Measurements from ENCODE around the gene KIF2A.

Gene KIF2A

DNA sequence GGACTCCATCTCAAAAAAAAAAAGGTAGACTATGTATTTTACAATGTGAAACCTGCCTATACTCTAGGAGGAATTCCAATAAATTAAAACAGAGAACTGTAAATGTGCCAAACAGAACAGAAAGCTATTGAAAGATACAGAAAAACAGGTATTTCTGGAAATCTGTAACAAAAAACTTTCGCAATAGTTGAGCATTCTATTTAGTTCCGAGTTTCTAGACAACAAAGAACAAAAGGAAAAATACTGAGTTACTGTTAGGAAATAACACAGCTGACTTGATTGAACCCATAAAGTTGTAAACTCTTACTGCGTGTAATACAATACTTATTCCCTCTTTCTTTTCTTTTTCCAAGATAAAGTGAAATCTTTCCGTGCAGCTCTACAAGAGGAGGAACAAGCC is 79.1 kb downstream of the KIF2A start:
- DNase-seq (ENCODE audit: low spot score), result peak; percentile 5

DNA sequence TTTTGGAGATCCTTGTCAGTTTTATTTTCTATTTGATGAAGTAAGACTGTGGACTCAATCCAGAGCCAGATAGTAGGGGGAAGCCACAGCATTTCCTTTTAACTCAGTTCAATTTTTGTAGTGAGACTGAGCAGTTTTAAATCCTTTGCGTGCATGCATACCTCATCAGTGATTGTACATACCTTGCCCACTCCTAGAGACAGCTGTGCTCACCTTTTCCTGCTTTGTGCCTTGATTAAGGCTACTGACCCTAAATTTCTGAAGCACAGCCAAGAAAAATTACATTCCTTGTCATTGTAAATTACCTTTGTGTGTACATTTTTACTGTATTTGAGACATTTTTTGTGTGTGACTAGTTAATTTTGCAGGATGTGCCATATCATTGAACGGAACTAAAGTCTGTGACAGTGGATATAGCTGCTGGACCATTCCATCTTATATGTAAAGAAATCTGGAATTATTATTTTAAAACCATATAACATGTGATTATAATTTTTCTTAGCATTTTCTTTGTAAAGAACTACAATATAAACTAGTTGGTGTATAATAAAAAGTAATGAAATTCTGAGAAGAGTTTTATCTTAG is 79.9 kb downstream of the KIF2A start:
- no peak for DNase-seq (ENCODE audit: low spot score)

DNA sequence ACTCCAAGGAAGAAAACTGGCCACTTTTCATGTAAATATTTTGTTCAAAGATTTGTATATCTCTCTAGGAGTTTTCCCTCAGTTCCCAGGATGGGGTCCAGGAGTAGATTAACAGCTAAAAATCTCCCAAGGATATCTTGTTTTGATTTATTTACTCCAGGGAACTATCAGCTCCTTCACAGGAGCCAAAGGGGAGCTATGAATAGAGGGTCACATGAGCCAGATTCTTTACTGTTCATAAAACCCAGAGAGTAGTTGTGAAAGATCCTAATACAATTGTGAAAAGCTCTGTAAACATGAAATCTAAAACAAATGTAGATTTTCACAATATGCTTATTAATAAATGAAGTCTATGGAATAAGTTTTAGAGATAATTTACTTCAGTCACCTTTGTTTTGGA is 80.8 kb downstream of the KIF2A start:
- DNase-seq (ENCODE audit: low spot score), result no peak

DNA sequence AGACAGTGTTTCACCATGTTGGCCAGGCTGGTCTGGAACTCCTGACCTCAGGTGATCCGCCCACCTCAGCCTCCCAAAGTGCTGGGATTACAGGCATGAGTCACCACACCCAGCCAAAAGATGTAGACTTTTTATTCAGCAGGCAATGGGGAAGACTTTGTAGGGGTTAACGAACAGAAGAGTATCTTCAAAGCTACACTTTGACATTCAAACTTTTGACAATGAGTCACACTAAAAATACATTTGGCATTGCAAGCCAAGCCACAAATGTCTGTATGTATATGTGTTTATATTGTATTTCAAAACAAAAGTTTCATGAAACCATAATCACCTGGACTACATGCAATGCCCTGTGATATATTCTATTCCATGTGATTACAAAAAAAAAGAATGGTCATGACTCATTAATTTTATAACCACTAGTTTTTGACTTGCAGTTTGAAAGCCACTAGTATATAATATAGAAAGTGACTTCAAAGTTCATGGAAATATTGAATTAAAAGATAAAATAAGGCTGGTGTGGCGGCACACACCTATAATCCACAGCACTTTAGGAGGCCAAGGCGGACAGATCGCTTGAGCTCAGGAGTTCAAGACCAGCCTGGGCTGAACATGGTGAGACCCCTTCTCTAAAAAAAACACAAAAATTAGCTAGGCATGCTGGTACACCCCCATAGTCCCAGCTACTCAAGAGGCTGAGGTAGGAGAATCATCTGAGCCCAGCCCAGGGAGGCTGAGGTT is 89.4 kb downstream of the KIF2A start:
- no peak for DNase-seq (ENCODE audit: low spot score)

DNA sequence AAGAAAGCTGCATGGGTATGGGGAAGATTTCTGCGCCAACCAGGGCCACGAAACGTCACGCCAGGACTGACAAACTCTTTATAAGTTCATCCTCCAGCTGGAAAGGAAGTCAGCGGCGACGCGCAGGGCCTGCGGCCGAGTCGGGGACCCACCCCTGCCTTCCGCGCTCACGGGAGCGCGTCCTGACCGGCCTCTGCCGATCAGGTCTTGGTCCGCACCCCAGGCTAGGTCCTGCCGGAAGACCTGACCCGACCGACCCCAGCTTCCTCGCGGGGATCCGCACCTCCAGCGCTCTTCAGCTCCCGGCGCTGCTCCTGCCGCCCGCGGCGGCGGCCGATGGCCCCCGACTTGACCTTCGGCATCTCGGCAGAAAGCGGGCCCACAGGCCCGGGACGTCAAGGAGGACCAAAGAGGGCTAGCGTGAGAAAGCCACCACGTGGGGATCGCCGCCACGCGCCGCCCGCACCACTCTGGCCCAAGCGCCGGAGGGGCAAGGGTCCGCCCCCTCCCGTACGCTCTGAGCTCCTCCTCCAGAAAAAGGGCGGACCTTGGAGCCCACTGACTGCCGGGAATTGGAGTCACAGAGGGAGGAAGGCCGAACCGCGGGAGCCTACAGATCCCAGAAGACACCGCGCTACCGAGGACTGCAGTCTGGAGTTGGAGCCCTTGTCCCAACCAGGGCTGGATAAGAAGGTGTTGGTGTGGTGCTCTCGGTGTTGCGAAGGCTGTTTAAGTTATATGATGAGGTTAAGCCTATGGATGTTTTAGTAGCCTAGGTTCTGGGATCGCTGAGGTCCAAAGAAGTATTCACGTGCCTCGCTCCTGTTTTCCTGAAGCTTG is 97.6 kb downstream of the KIF2A start, which contains the start of gene DIMT1:
DIMT1 (minus strand) TSS at position 495 of the 840 bp plus-strand sequence; CDS start at position 362, 133 bp downstream.
- DNase-seq (ENCODE audit: low spot score), result peak; percentile 94

DNA sequence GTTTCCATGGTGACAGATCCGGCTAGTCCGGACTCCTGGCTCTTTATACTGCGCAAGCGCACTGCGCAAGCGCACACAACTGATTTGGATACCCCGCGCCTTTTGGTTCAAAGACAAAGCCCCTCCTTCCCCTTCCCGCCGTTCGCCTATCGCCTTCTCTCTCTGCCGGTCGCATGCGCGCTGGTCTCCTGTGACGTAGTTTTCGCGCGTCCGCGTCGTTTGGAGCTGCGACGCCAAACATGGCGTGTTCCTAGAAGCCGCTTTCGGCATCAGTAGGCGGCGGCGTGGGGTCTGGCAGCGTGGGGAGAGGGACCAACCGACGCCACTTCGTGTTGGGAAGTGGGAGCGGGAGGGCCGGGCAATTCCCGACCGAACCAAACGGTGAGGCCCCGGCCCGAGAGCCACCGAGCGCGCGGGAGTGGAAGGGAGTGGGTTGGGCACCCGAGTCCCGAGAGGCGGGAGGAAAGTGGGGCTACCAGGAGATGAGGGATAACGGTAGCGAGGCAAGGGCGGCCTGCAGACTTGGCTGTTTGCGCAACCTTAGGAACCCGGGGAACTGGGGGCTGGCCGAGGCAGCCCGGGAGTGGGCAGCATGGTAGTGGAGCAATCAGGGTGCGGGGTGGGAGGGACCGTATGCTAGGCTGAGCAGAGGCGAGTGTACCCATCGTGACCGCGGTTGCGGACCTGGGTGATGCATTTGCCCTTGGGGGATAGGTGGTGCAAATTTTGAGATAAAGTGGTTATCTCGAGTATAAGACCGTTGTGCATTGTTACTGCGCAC is 106.7 kb downstream of the KIF2A start, which contains the start of gene IPO11:
IPO11 (plus strand) TSS at position 215 of the 781 bp plus-strand sequence. CDS start 24,517 bp downstream, outside the sequence.
- DNase-seq (ENCODE audit: low spot score), result peak; percentile 96

DNA sequence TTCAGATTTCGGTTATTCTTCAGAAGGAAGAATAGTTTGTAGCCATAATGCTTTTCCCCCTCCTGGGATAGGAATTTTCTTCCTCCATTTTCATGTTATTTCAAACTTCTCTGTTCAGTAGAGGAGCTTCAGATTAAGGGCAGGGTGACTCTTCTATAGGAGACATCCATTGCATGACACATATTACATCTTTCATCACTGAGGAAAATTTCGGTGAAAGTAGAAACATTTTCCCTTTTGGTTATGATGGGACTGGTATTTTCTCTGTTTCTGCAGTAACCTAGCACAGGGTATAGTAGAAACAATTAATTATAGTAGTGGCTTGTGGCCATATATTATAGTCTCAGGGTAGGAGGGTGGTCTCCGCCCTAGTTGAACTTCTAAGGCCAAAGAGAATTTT is 107.7 kb downstream of the KIF2A start:
- no peak for DNase-seq (ENCODE audit: low spot score)

DNA sequence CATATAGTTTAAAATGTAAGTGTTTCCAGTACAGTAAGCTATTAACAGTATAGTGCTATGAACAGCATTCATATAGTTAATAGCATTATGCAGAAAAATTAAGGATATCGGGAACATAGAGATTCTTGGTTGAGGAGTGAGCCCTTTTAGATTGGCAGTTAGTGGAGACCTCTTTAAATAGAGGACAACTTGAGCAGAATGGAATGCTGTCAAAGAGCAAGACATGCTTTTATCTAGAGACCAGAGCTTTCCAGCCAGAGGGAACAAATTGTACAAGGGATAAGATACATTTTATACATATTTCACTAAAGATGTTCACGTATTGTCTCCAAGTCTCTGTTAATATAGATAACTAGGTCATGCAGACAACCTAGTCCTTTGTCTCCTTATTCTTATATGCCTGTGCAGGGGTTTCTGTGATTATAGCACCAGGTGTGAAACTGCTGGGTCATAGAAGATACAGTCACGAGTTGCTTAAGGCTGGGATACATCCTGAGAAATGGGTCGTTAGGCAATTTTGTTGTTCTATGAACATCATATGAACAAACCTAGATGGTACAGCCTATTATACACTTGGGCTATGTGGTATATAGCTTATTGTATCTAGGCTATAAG is 112.6 kb downstream of the KIF2A start:
- no peak for DNase-seq (ENCODE audit: low spot score)

DNA sequence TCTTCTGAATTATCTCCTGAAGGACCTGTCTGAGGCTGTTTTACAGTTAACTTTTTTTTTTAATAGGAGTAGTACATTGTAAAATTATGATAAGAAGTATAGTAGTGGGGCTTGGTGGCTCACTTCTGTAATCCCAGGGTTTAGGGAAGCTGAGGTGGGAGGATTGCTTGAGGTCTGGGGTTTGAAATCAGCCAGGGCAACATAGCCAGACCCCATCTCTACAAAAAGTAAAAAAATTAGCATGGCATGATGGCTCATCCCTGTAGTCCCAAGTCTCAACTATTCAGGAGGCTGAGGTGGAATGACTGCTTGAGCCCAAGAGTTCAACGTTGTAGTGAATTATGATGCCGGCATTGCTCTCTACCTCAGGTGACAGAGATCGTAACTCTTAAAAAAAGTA is 113.6 kb downstream of the KIF2A start:
- no peak for DNase-seq (ENCODE audit: low spot score)

DNA sequence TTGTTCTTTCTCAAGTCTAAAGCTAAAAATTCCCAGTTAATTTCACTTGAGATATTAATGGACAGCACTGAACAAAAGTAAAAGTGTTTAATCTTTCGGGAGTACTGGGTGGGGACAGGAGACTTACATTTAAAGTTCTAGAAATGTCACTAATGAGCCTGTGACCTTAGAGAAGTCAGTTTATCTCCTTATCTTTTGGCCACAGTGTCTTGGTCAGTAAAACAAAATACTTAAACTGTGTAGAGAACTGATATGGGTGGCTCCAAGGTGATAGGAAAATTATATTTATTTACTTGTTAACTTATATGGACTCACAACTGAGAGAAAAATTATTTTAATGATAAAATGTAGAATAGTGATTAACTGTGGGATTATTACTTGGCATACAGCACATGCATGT is 115.4 kb downstream of the KIF2A start:
- DNase-seq (ENCODE audit: low spot score), result no peak

DNA sequence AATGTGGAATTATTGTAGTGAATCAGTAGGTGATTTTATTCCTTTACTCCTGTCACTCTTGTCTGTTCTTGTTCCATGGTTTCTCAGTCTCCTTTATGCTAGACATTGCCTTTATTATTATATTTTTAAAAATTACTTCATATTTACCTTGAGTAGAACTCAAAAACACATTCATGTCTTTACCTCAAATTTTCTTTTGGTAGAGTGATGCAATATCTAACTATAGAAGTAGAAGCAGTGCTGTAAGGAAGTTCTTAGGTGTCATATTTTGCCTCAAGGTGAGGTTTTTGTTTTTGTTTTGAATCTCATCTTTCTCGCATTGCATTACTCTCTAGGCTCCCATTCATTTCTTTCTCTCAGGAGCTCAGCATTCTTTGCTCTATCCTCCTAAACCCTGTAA is 118.8 kb downstream of the KIF2A start:
- no peak for DNase-seq (ENCODE audit: low spot score)

DNA sequence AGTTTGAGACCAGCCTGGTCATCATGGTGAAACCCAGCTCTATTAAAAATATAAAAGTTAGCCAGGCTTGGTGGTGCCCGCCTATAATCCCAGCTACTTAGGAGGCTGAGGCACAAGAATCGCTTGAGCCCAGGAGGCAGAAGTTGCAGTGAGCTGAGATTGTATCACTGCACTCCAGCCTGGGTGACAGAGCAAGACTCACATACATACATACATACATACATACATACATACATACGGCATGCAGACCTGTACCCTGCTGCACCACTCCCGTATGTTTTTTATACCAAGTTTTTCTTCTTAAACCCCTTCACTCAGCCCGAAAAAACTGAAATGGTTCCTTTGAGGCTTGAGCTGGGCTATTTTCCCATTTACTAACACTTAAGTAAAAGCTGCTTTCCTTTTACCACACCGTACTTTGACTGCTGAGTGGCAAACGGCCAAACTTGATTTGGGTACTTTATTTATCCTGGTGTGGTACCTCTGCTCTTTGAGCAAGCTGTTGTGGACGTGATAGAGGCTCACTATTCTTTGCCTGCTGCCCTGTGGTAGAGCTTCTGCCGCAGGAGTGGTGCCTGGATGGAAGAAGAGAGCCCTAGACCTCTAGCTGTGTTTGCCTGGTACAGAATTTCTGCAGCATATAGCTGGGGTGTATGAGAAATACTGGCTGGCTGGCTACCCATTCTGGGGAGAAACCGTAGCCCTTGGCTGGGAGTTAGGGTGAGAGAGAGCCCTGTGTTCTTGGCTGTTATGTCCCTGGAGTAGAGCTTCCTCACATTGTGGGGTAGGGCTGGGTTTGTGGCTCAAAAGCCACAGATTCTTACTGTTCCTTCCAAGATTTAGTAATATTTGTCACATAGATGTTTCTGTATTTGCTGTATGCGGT is 126.0 kb downstream of the KIF2A start:
- DNase-seq (ENCODE audit: low spot score), result no peak

DNA sequence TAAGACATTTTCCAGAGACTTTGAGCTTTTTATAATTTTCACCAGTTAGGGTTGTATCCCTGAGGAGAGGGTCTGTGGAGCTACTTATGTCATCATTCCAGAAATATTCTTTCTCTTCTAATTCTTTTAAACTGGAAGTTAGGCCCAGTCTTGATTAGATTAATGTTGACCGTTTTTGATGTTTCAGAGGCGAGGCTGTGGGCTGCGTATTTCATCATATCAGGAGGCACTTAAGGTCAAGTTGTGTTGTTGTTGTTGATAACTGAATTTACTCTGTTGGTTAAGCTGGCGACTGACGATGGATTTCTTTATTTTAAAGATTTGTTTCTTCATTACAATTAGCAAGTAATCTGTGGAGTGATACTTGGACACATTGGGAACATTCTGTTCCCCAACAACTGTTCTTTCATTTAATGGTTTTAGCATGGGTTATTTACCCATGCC is 126.6 kb downstream of the KIF2A start:
- no peak for DNase-seq (ENCODE audit: low spot score)

Measured in iPS-NIHi11 (cell line).